ENCODE results near the gene SPATA22. TPM values are rescaled to one million over a fixed set of nuclear protein-coding genes. Genes with fewer than 3 reads are reported as not detected.

The SPATA22 gene
- polyA plus RNA-seq, 1 donor = 0.15 TPM

Other genes with a start within 250 kb of the SPATA22 start
- gene OR3A1, start 173.5 kb downstream of the SPATA22 start, polyA plus RNA-seq (ENCODE audit: insufficient read length) = 0.08 TPM
- 0.70 TPM for gene OR3A2, start 85.5 kb downstream of the SPATA22 start, polyA plus RNA-seq (ENCODE audit: insufficient read length)
- gene OR1E1, start 73.4 kb downstream of the SPATA22 start, polyA plus RNA-seq (ENCODE audit: insufficient read length) = not detected
- 0.10 TPM for gene OR3A3, start 60.4 kb downstream of the SPATA22 start, polyA plus RNA-seq (ENCODE audit: insufficient read length)
- not detected for gene OR1E2, start 38.0 kb downstream of the SPATA22 start, polyA plus RNA-seq (ENCODE audit: insufficient read length)
- 33.2 TPM for gene ASPA, start 4.2 kb upstream of the SPATA22 start, polyA plus RNA-seq (ENCODE audit: insufficient read length)
- 1.1 TPM for gene TRPV3, start 86.0 kb upstream of the SPATA22 start, polyA plus RNA-seq (ENCODE audit: insufficient read length)
- gene TRPV1, start 137.6 kb upstream of the SPATA22 start, polyA plus RNA-seq (ENCODE audit: insufficient read length) = 13.0 TPM
- gene SHPK, start 164.4 kb upstream of the SPATA22 start, polyA plus RNA-seq (ENCODE audit: insufficient read length) = 18.7 TPM
- 23.3 TPM for gene CTNS, start 164.9 kb upstream of the SPATA22 start, polyA plus RNA-seq (ENCODE audit: insufficient read length)
- 78.4 TPM for gene TAX1BP3, start 196.8 kb upstream of the SPATA22 start, polyA plus RNA-seq (ENCODE audit: insufficient read length)
- 20.3 TPM for gene EMC6, start 197.0 kb upstream of the SPATA22 start, polyA plus RNA-seq (ENCODE audit: insufficient read length)
- gene P2RX5, start 224.3 kb upstream of the SPATA22 start, polyA plus RNA-seq (ENCODE audit: insufficient read length) = 0.95 TPM